NCI-H1930 (cell line): ENCODE data around the gene ELP5.

Experiments used
- DNase-seq, 2 experiments: peaks; one replicate each; lab custom pipeline; 2025; lab: John Stamatoyannopoulos, UW

ELP5 gene

GRCh38 chr17:7256766-7257456 lies 4.9 kb downstream of the ELP5 start:
- DNase-seq, result no peak

GRCh38 chr17:7258731-7259554 lies 6.9 kb downstream of the ELP5 start:
- DNase-seq, result no peak

GRCh38 chr17:7259555-7259889 lies 7.5 kb downstream of the ELP5 start:
- no peak for DNase-seq

GRCh38 chr17:7260151-7260550 lies 8.1 kb downstream of the ELP5 start:
- DNase-seq, result no peak

- DNase-seq, result no peak
These were observed 8.8 kb downstream of the ELP5 start for GRCh38 chr17:7260651-7261378.

GRCh38 chr17:7261379-7262191 lies 9.6 kb downstream of the ELP5 start:
- no peak for DNase-seq

- peak; percentile 57 to 64 for DNase-seq
These were observed 10.3 kb downstream of the ELP5 start, which contains the start of gene CLDN7 for GRCh38 chr17:7262192-7262934. Gene CLDN7 (minus strand): TSS chr17:7262478. CDS start chr17:7262043, 435 bp downstream.

- DNase-seq, result no peak
These were observed 11.2 kb downstream of the ELP5 start for GRCh38 chr17:7262935-7263800.

GRCh38 chr17:7263801-7264078 lies 11.7 kb downstream of the ELP5 start:
- no peak for DNase-seq

- no peak for DNase-seq
These were observed 14.8 kb downstream of the ELP5 start for GRCh38 chr17:7266784-7267183.

GRCh38 chr17:7279448-7279847 lies 27.4 kb downstream of the ELP5 start:
- no peak for DNase-seq

- peak; percentile 65 to 83 for DNase-seq
These were observed 28.6 kb downstream of the ELP5 start for GRCh38 chr17:7280519-7281073.

GRCh38 chr17:7281074-7281952 lies 29.3 kb downstream of the ELP5 start, which contains the start of gene SLC2A4:
Gene SLC2A4 (plus strand): TSS chr17:7281718. CDS start chr17:7281935, 217 bp downstream.
- DNase-seq, result peak; percentile 81 to 88

GRCh38 chr17:7281953-7282751 lies 30.1 kb downstream of the ELP5 start:
- DNase-seq, result no peak

- no peak for DNase-seq
These were observed 30.8 kb downstream of the ELP5 start for GRCh38 chr17:7282752-7283321.

- no peak for DNase-seq
These were observed 31.6 kb downstream of the ELP5 start for GRCh38 chr17:7283471-7284216.

GRCh38 chr17:7284911-7285310 lies 32.9 kb downstream of the ELP5 start:
- no peak for DNase-seq
